ENCODE measurements around the gene BNC2. TPM values are rescaled to one million over a fixed set of nuclear protein-coding genes. Genes with fewer than 3 reads are reported as not detected.

BNC2 gene
- total RNA-seq, 1 donor: 53.9 TPM

DNA sequence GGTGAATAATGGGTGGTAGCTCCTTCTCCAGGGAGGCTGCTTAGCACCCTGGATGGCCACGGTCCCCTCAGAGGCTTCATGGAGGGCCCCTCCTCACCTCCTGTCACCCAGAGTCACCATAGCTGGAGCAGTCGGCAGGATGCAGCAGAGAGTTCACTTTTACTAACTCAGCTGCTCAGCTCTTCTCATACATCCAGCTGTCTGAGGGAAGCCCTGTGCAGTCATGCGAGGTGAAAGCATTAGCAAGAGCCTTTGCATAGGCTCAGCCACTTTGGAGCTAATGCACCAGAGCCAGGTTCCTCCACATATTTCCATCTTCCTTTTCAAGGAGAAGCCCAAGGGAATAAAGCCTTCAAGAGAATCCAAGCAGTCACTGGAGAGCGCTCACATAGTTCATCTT is 499.2 kb downstream of the BNC2 start:
- TF ChIP-seq, protein P1, sequence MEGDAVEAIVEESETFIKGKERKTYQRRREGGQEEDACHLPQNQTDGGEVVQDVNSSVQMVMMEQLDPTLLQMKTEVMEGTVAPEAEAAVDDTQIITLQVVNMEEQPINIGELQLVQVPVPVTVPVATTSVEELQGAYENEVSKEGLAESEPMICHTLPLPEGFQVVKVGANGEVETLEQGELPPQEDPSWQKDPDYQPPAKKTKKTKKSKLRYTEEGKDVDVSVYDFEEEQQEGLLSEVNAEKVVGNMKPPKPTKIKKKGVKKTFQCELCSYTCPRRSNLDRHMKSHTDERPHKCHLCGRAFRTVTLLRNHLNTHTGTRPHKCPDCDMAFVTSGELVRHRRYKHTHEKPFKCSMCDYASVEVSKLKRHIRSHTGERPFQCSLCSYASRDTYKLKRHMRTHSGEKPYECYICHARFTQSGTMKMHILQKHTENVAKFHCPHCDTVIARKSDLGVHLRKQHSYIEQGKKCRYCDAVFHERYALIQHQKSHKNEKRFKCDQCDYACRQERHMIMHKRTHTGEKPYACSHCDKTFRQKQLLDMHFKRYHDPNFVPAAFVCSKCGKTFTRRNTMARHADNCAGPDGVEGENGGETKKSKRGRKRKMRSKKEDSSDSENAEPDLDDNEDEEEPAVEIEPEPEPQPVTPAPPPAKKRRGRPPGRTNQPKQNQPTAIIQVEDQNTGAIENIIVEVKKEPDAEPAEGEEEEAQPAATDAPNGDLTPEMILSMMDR (IDR thresholded peaks at IDR 0.05; ENCODE audit: extremely low read depth, low read depth, low read length): no peak
- no peak overlapping the region for H3K4me3 ChIP-seq (ENCODE audit: insufficient read depth, low read length)
- no peaks in the 10 kb centered on the region for H4K20me1 ChIP-seq (ENCODE audit: insufficient read depth, low read length)
- H3K27me3 ChIP-seq (ENCODE audit: insufficient read depth, low read length): no peaks in the 10 kb centered on the region
- no peaks in the 10 kb centered on the region for H3K9me3 ChIP-seq (ENCODE audit: low read depth, low read length)
- H3K79me2 ChIP-seq (ENCODE audit: insufficient read depth, low read length): no peaks in the 10 kb centered on the region
- DNase-seq (ENCODE audit: insufficient read length, low spot score, missing footprints): no peak
- H3K36me3 ChIP-seq (ENCODE audit: insufficient read depth, low read length): no peaks in the 10 kb centered on the region
- H3K4me1 ChIP-seq (ENCODE audit: insufficient read depth, low read length): peaks cover 11% of the 10 kb centered on the region
- no peak overlapping the region for H3K4me2 ChIP-seq (ENCODE audit: insufficient read depth, low read length)
- H2AFZ ChIP-seq (ENCODE audit: low read length): no peak overlapping the region
- no peak overlapping the region for H3K27ac ChIP-seq (ENCODE audit: low read depth, low read length)

DNA sequence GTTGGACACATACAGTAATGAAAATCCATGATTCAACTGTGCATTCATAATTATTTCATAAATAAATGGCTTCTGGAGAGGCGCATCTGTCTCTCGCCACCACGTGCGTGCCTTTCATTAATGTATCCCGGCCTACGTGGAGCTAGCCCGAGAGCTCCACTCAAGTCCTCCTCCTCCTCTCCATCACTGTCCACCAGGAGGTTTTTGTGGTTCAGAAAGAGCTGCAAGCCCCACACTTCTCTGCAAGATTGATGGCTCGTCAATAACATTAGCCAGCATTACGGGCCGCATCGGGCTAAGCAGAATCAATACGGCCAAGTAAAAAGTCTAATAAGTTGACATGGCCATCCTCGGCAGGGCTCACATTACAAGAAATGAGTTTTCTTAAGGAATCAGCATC is 499.8 kb downstream of the BNC2 start:
- Histone ChIP-seq H3K79me2 (ENCODE audit: insufficient read depth, low read length) (no peaks in the 10 kb centered on the region), H3K27ac (ENCODE audit: low read depth, low read length) (no peak overlapping the region), H3K4me3 (ENCODE audit: insufficient read depth, low read length) (no peak overlapping the region), H3K27me3 (ENCODE audit: insufficient read depth, low read length) (no peaks in the 10 kb centered on the region), H3K36me3 (ENCODE audit: insufficient read depth, low read length) (no peaks in the 10 kb centered on the region), H4K20me1 (ENCODE audit: insufficient read depth, low read length) (no peaks in the 10 kb centered on the region), H2AFZ (ENCODE audit: low read length) (no peak overlapping the region), H3K4me2 (ENCODE audit: insufficient read depth, low read length) (no peak overlapping the region), H3K9me3 (ENCODE audit: low read depth, low read length) (no peaks in the 10 kb centered on the region), H3K4me1 (ENCODE audit: insufficient read depth, low read length) (peaks cover 11% of the 10 kb centered on the region)
- DNase-seq (ENCODE audit: insufficient read length, low spot score, missing footprints): no peak
- TF ChIP-seq, protein P1 (IDR thresholded peaks at IDR 0.05; ENCODE audit: extremely low read depth, low read depth, low read length): no peak

DNA sequence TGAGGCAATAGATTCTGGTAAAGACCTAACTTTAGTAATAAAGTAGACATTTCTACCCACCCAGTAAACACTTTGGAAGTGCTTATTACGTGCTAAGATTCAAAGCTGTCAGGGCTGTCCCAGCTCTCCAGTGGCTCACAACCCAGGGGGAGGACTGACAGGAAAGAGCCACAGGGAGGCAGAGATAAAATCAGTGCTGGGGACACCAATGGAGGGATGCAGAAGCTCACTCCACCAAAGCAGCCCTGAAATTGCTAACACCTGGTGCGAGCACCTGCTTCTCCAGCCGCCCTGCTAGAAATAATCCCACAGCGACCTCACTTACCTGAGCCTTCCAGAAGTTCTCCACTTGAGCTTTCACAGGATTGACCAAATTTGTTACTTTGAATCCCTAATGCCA is 501.0 kb downstream of the BNC2 start:
- Histone ChIP-seq H3K4me2 (ENCODE audit: insufficient read depth, low read length) (no peak overlapping the region), H3K4me3 (ENCODE audit: insufficient read depth, low read length) (no peak overlapping the region), H4K20me1 (ENCODE audit: insufficient read depth, low read length) (no peaks in the 10 kb centered on the region), H3K9me3 (ENCODE audit: low read depth, low read length) (no peaks in the 10 kb centered on the region), H3K27ac (ENCODE audit: low read depth, low read length) (no peak overlapping the region), H3K36me3 (ENCODE audit: insufficient read depth, low read length) (no peaks in the 10 kb centered on the region), H3K27me3 (ENCODE audit: insufficient read depth, low read length) (no peaks in the 10 kb centered on the region), H3K4me1 (ENCODE audit: insufficient read depth, low read length) (peaks cover 11% of the 10 kb centered on the region), H2AFZ (ENCODE audit: low read length) (no peak overlapping the region), H3K79me2 (ENCODE audit: insufficient read depth, low read length) (no peaks in the 10 kb centered on the region)
- DNase-seq (ENCODE audit: insufficient read length, low spot score, missing footprints): no peak
- TF ChIP-seq, protein P1 (IDR thresholded peaks at IDR 0.05; ENCODE audit: extremely low read depth, low read depth, low read length): no peak

DNA sequence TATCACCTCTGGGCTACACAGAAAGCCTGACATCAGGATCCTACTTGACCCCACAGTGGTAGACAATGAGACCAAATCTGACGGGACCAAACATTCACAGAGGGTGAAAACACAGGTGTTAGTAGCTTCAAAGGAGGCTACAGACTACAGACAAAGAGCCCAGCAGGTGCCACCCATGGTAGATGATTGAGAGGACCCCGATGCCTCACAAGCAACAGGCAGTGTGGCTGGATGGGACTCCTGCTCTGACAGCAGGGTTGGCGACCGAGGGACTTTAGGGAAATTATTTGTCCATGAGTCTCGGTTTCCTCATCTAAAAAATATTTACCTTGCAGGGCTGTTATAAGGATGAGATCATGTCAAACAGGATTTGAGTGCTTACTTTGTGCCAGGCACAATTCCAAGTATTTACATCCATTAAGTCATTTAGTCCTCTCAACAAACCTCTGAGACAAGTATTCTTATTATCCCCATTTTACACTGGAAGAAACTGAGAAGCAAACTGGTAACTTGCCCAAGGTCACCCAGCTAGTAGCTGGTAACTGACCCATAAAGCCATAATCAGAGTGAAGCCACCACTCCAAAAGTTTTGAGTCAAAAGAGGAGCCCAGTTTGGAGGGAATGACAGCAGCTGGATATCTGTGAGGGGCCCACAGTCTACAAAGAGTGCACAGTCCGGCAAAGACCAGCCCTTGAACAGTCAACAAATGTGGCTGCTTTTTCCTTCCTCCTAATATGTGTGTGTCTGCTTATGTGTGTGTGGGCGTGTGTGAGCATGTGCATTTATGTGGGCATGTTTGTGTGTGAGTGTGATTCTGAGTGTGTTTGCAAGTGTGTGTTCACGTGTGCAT is 502.0 kb downstream of the BNC2 start:
- no peaks in the 10 kb centered on the region for H3K36me3 ChIP-seq (ENCODE audit: insufficient read depth, low read length)
- no peaks in the 10 kb centered on the region for H3K27me3 ChIP-seq (ENCODE audit: insufficient read depth, low read length)
- no peaks in the 10 kb centered on the region for H3K9me3 ChIP-seq (ENCODE audit: low read depth, low read length)
- H2AFZ ChIP-seq (ENCODE audit: low read length): no peak overlapping the region
- H3K27ac ChIP-seq (ENCODE audit: low read depth, low read length): no peak overlapping the region
- TF ChIP-seq, protein P1 (IDR thresholded peaks at IDR 0.05; ENCODE audit: extremely low read depth, low read depth, low read length): no peak
- H3K4me1 ChIP-seq (ENCODE audit: insufficient read depth, low read length): peaks cover 11% of the 10 kb centered on the region
- no peak for DNase-seq (ENCODE audit: insufficient read length, low spot score, missing footprints)
- no peaks in the 10 kb centered on the region for H3K79me2 ChIP-seq (ENCODE audit: insufficient read depth, low read length)
- no peaks in the 10 kb centered on the region for H4K20me1 ChIP-seq (ENCODE audit: insufficient read depth, low read length)
- H3K4me2 ChIP-seq (ENCODE audit: insufficient read depth, low read length): no peak overlapping the region
- H3K4me3 ChIP-seq (ENCODE audit: insufficient read depth, low read length): no peak overlapping the region
